H1 (cell line): ENCODE measurements around the gene GNB1. TPM values are rescaled to one million over a fixed set of nuclear protein-coding genes. Genes with fewer than 3 reads are reported as not detected.

ENCODE experiments used
- BCL11A ChIP-seq, 2 experiments: IDR thresholded peaks; one replicate each; pipeline ENCODE4 v1.6.1; 2011; ENCODE audit warnings: low read depth in 2 of 2, low read length in 2 of 2, mild to moderate bottlenecking in 2 of 2
- CTCF ChIP-seq, 3 experiments: IDR thresholded peaks; 1 replicate in 2 of 3; 2 replicates in 1 of 3; pipeline versions ENCODE4 v1.5.1 to v1.6.1; 2011; ENCODE audit warnings: low read length in 3 of 3, mild to moderate bottlenecking in 3 of 3, inconsistent platforms in 2 of 3, low read depth in 1 of 3, moderate library complexity in 1 of 3; ENCODE audit not compliant: insufficient read depth in 1 of 3; ENCODE audit errors: control extremely low read depth in 1 of 3
- EGR1 ChIP-seq: IDR thresholded peaks from 2 replicates; pipeline ENCODE4 v1.6.1; 2011; ENCODE audit warnings: low read depth, low read length, borderline replicate concordance
- GABPA ChIP-seq: IDR thresholded peaks from 2 replicates; pipeline ENCODE4 v1.6.1; 2011; ENCODE audit warnings: mild to moderate bottlenecking, low read length, moderate library complexity, borderline replicate concordance; ENCODE audit not compliant: insufficient read depth
- POLR2A ChIP-seq, 2 experiments: IDR thresholded peaks; 1 replicate in 1 of 2; 2 replicates in 1 of 2; pipeline ENCODE4 v1.6.1; 2011; ENCODE audit warnings: low read depth in 2 of 2, low read length in 2 of 2, mild to moderate bottlenecking in 2 of 2; ENCODE audit errors: control extremely low read depth in 1 of 2
- POLR2AphosphoS5 ChIP-seq: IDR thresholded peaks from 2 replicates; pipeline ENCODE4 v1.6.1; 2011; ENCODE audit warnings: low read depth, low read length
- RAD21 ChIP-seq, 2 experiments: IDR thresholded peaks in 1 of 2; conservative IDR thresholded peaks in 1 of 2; 2 replicates each; pipeline ENCODE4 v1.6.1; 2011; ENCODE audit warnings: low read depth in 2 of 2, low read length in 2 of 2, improper control_type of control experiment in 1 of 2, inconsistent platforms in 1 of 2, mild to moderate bottlenecking in 1 of 2, moderate library complexity in 1 of 2
- RFX5 ChIP-seq: IDR thresholded peaks from 2 replicates; pipeline ENCODE4 v1.6.1; 2011; ENCODE audit warnings: low read depth, low read length, improper control_type of control experiment, borderline replicate concordance
- RXRA ChIP-seq: IDR thresholded peaks from 2 replicates; pipeline ENCODE4 v1.6.1; 2011; ENCODE audit warnings: low read depth, mild to moderate bottlenecking, low read length, moderate library complexity; ENCODE audit not compliant: insufficient read depth
- SAP30 ChIP-seq: fragments of 300-600 bp; sonication (generic); IDR thresholded peaks from 2 replicates; pipeline ENCODE4 v1.7.1; 2012; ENCODE audit warnings: low read length, moderate library complexity, mild to moderate bottlenecking, inconsistent platforms; ENCODE audit not compliant: insufficient read depth, insufficient replicate concordance
- SRF ChIP-seq: IDR thresholded peaks from 2 replicates; pipeline ENCODE4 v1.6.1; 2011; ENCODE audit warnings: mild to moderate bottlenecking, low read depth, low read length, moderate library complexity
- ZNF274 ChIP-seq: IDR thresholded peaks from 2 replicates; pipeline ENCODE4 v1.7.0; 2012; ENCODE audit warnings: low read length, borderline replicate concordance; ENCODE audit errors: extremely low read depth
- polyA plus RNA-seq, 7 experiments: library from polyadenylated mRNA; depleted of rRNA in 3 of 7; stranded (reverse) in 5 of 7; unstranded in 2 of 7; fragments of >200 nt in 5 of 7; fragments of 200-250 nt in 2 of 7; gene quantifications; 1 replicate in 5 of 7; 2 replicates in 1 of 7; 4 replicates in 1 of 7; pipeline versions ENCODE4 v1.2.1 to v1.2.3, GENCODE V29; 2011 to 2013; ENCODE audit warnings: missing spikeins in 2 of 7, mixed read lengths in 2 of 7
- total RNA-seq: library from RNA; stranded (reverse); fragmentation: NEBNext Ultra II Directional; extraction: Animal tissue kit (Norgen Biotek cat#: 25700); gene quantifications from 2 replicates; pipeline ENCODE4 v1.2.1, GENCODE V29; 2021

Gene GNB1
- total and polyA plus RNA-seq, 2 of the 8 experiments (the other 6 are each of a cell fraction or from before 2014, with no cell fraction given), result 343 to 382 TPM

GRCh38 chr1:1782399-1783221 is 108.3 kb downstream of the GNB1 start (continued):
- TF ChIP-seq SAP30 (peak; percentile 57), CTCF (IDR thresholded peaks at IDR 0.05; ENCODE audit: control extremely low read depth in 1 of 3, insufficient read depth in 1 of 3, low read depth in 1 of 3, low read length in 3 of 3) (no peak), RAD21 (IDR thresholded peaks at IDR 0.05 in 1 of 2, conservative IDR thresholded peaks at IDR 0.05 in 1 of 2; ENCODE audit: low read depth in 2 of 2, low read length in 2 of 2) (no peak), EGR1 (no peak), BCL11A (IDR thresholded peaks at IDR 0.05; ENCODE audit: low read depth in 2 of 2, low read length in 2 of 2) (no peak), POLR2A (IDR thresholded peaks at IDR 0.05; ENCODE audit: control extremely low read depth in 1 of 2, low read depth in 2 of 2, low read length in 2 of 2) (peak in 1 of 2 experiments; percentile 51; a peak in 1 of 3 replicates), POLR2AphosphoS5 (no peak; the same call in 1 of the 2 replicates), ZNF274 (no peak), RFX5 (no peak), SRF (no peak), GABPA (no peak), RXRA (no peak)
